ENCODE results near the gene CRIP3. TPM values are rescaled to one million over a fixed set of nuclear protein-coding genes. Genes with fewer than 3 reads are reported as not detected.

CRIP3 gene
- total and polyA plus RNA-seq, 8 donors: 0.37 to 1.6 (median 0.92) TPM; not detected in 5

GRCh38 chr6:43268355-43268700, 40.3 kb downstream of the CRIP3 start:
- WGBS, 5 donors: 65 to 79% (median 75%) methylated on average over 3 of the region's 3 CpGs
- intact Hi-C loops (cut with DNase I; ENCODE audit: low total_unique reads): loop anchor here (10.0 kb wide), 1 partner anchor 236 kb away; no protein-coding TSS in a partner anchor
- H3K4me1 ChIP-seq: peaks cover 21 to 33% (median 27%) of the 10 kb centered on the region in 4 donors
- H3K4me3 ChIP-seq: no peak overlapping the region
- peak overlapping the region in 4 of 5 donors; percentile 27 to 60 (median 44) for H3K27ac ChIP-seq
- peaks cover 0 to 33% (median 8%) of the 10 kb centered on the region in 3 donors for H3K27me3 ChIP-seq
- no peaks in the 10 kb centered on the region for H3K9me3 ChIP-seq
- TF ChIP-seq POLR2A (IDR thresholded peaks at IDR 0.05) (no peak), POLR2AphosphoS5 (IDR thresholded peaks at IDR 0.05) (no peak), EP300 (IDR thresholded peaks at IDR 0.05) (no peak), CTCF (IDR thresholded peaks at IDR 0.05) (no peak)
- peak in 1 of 2 donors; percentile 68 for DNase-seq
- H3K36me3 ChIP-seq: no peaks in the 10 kb centered on the region

- intact Hi-C loops (cut with DNase I; ENCODE audit: low total_unique reads): loop anchor here (10.0 kb wide), 1 partner anchor 237 kb away; no protein-coding TSS in a partner anchor
- DNase-seq: peak in 1 of 2 donors; percentile 75
- TF ChIP-seq POLR2AphosphoS5 (IDR thresholded peaks at IDR 0.05) (no peak), EP300 (IDR thresholded peaks at IDR 0.05) (no peak), CTCF (IDR thresholded peaks at IDR 0.05) (no peak)
- H3K4me1 ChIP-seq: peaks cover 21 to 33% (median 27%) of the 10 kb centered on the region in 4 donors
- H3K9me3 ChIP-seq: no peaks in the 10 kb centered on the region
- 37 to 56% (median 48%) methylated on average over 7 of the region's 7 CpGs for WGBS, 5 donors
- H3K27me3 ChIP-seq: peaks cover 0 to 29% (median 8%) of the 10 kb centered on the region in 3 donors
- H3K27ac ChIP-seq: peak overlapping the region in 4 of 5 donors; percentile 27 to 60 (median 44)
- H3K4me3 ChIP-seq: no peak overlapping the region
- H3K36me3 ChIP-seq: no peaks in the 10 kb centered on the region
Observed at GRCh38 chr6:43267619-43268354, 40.8 kb downstream of the CRIP3 start.

GRCh38 chr6:43265564-43265963, 43.1 kb downstream of the CRIP3 start:
- 86 to 91% (median 89%) methylated on average over 6 of the region's 6 CpGs for WGBS, 5 donors
- intact Hi-C loops (cut with DNase I; ENCODE audit: low total_unique reads): loop anchor here (10.0 kb wide), 1 partner anchor 239 kb away; no protein-coding TSS in a partner anchor
- peaks cover 21 to 33% (median 27%) of the 10 kb centered on the region in 4 donors for H3K4me1 ChIP-seq
- H3K9me3 ChIP-seq: no peaks in the 10 kb centered on the region
- no peak overlapping the region for H3K4me3 ChIP-seq
- H3K27ac ChIP-seq: no peak overlapping the region
- DNase-seq: no peak
- H3K27me3 ChIP-seq: peaks cover 0 to 28% (median 8%) of the 10 kb centered on the region in 3 donors
- TF ChIP-seq CTCF (IDR thresholded peaks at IDR 0.05) (no peak), EP300 (IDR thresholded peaks at IDR 0.05) (no peak), POLR2AphosphoS5 (IDR thresholded peaks at IDR 0.05) (no peak), POLR2A (IDR thresholded peaks at IDR 0.05) (no peak)
- H3K36me3 ChIP-seq: no peaks in the 10 kb centered on the region

DNA sequence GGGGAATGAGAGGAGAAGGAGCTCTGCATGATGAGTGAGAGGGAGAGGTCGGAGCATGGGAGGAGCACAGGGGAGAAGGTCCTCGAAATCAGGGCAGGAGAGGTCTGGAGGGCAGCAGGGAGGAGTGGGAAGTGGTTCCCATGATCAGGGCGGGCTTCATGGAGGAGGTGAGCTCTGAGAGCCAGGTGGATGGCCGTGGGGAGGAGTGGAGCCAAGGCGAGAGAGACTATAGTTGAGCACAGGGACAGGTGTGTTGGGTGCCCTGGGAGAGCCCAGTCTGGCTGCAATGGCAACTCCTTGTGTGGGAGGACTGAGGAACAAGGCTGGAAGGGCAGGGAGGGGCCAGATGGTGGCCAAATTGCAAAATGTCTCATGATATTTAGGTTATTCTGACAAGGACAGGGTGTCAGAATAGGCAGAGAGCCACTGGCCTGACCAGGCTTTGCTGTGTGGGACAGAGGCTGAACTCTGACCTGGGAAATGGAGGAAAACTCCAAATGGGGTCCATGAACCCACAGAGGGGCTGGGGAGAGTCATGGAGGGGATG, 44.0 kb downstream of the CRIP3 start:
- WGBS, 5 donors: 82 to 93% (median 85%) methylated on average over 5 of the region's 5 CpGs

More for the DNA sequence above, 44.0 kb downstream of the CRIP3 start:
- no peak for DNase-seq
- H3K27me3 ChIP-seq: peaks cover 0 to 19% (median 7%) of the 10 kb centered on the region in 3 donors
- H3K36me3 ChIP-seq: no peaks in the 10 kb centered on the region
- H3K4me1 ChIP-seq: peaks cover 17 to 25% (median 21%) of the 10 kb centered on the region in 4 donors
- H3K4me3 ChIP-seq: no peak overlapping the region
- no peak overlapping the region for H3K27ac ChIP-seq
- intact Hi-C loops (cut with DNase I; ENCODE audit: low total_unique reads): loop anchor here (10.0 kb wide), 1 partner anchor 240 kb away; no protein-coding TSS in a partner anchor
- TF ChIP-seq POLR2A (IDR thresholded peaks at IDR 0.05) (no peak), CTCF (IDR thresholded peaks at IDR 0.05) (no peak), POLR2AphosphoS5 (IDR thresholded peaks at IDR 0.05) (no peak), EP300 (IDR thresholded peaks at IDR 0.05) (no peak)
- H3K9me3 ChIP-seq: no peaks in the 10 kb centered on the region

All from stomach (tissue), 9 donors.